ENCODE results near the gene ABCC9. TPM values are rescaled to one million over a fixed set of nuclear protein-coding genes. Genes with fewer than 3 reads are reported as not detected.

ABCC9 gene
- total and polyA plus RNA-seq, 8 donors = 12.2 to 30.5 (median 18.2) TPM

- Histone ChIP-seq H3K27ac (no peak overlapping the region), H3K4me1 (no peaks in the 10 kb centered on the region), H3K36me3 (no peaks in the 10 kb centered on the region), H3K27me3 (no peaks in the 10 kb centered on the region), H3K4me3 (no peak overlapping the region), H3K9me3 (peaks cover 0 to 8% of the 10 kb centered on the region in 2 donors)
- TF ChIP-seq CTCF (IDR thresholded peaks at IDR 0.05) = no peak
- DNase-seq (no peak), ATAC-seq (no peak)
- intact Hi-C loops (cut with DNase I) = no loop called here
These were observed 63.8 kb downstream of the ABCC9 start for GRCh38 chr12:21877293-21877982.

- no peaks in the 10 kb centered on the region for H3K4me1 ChIP-seq
- DNase-seq (no peak), ATAC-seq (peak; percentile 80)
- no peaks in the 10 kb centered on the region for H3K27me3 ChIP-seq
- no peaks in the 10 kb centered on the region for H3K36me3 ChIP-seq
- no peak for TF ChIP-seq CTCF (IDR thresholded peaks at IDR 0.05)
- intact Hi-C loops (cut with DNase I) = no loop called here
- no peak overlapping the region for H3K27ac ChIP-seq
- peaks cover 0 to 16% of the 10 kb centered on the region in 2 donors for H3K9me3 ChIP-seq
- H3K4me3 ChIP-seq = no peak overlapping the region
These were observed 75.4 kb downstream of the ABCC9 start for GRCh38 chr12:21865846-21866245.

- peak overlapping the region in 1 of 2 donors; percentile 44 for H3K27ac ChIP-seq
- peak; percentile 87 for ATAC-seq
- intact Hi-C loops (cut with DNase I) = no loop called here
These were observed 80.7 kb downstream of the ABCC9 start for GRCh38 chr12:21860534-21860933.

GRCh38 chr12:21860128-21860527 lies 81.1 kb downstream of the ABCC9 start:
- no peak overlapping the region for H3K4me3 ChIP-seq
- H3K9me3 ChIP-seq = no peaks in the 10 kb centered on the region
- no peaks in the 10 kb centered on the region for H3K36me3 ChIP-seq
- H3K27ac ChIP-seq = peak overlapping the region in 1 of 2 donors; percentile 44
- H3K4me1 ChIP-seq = peaks cover 0 to 4% of the 10 kb centered on the region in 2 donors
- no peak for TF ChIP-seq CTCF (IDR thresholded peaks at IDR 0.05)
- DNase-seq (no peak), ATAC-seq (peak; percentile 59)
- H3K27me3 ChIP-seq = no peaks in the 10 kb centered on the region
- intact Hi-C loops (cut with DNase I) = no loop called here

More at GRCh38 chr12:21860534-21860933, 80.7 kb downstream of the ABCC9 start:
- Histone ChIP-seq H3K36me3 (no peaks in the 10 kb centered on the region), H3K4me3 (no peak overlapping the region), H3K4me1 (peaks cover 0 to 4% of the 10 kb centered on the region in 2 donors), H3K27me3 (no peaks in the 10 kb centered on the region), H3K9me3 (no peaks in the 10 kb centered on the region)
- TF ChIP-seq CTCF (IDR thresholded peaks at IDR 0.05) = no peak
- DNase-seq = peak in 1 of 4 donors; percentile 22

- H3K4me1 ChIP-seq = no peaks in the 10 kb centered on the region
- TF ChIP-seq CTCF (IDR thresholded peaks at IDR 0.05) = no peak
- no peaks in the 10 kb centered on the region for H3K36me3 ChIP-seq
- no peak overlapping the region for H3K4me3 ChIP-seq
- intact Hi-C loops (cut with DNase I) = no loop called here
- no peak overlapping the region for H3K27ac ChIP-seq
- no peak for DNase-seq
- no peaks in the 10 kb centered on the region for H3K9me3 ChIP-seq
- ATAC-seq = no peak
- no peaks in the 10 kb centered on the region for H3K27me3 ChIP-seq
These were observed 89.0 kb downstream of the ABCC9 start for GRCh38 chr12:21852251-21852650.
